IMR-90 (cell line): ENCODE data around the gene WBP1. TPM values are rescaled to one million over a fixed set of nuclear protein-coding genes. Genes with fewer than 3 reads are reported as not detected.

Experiments
- ATAC-seq: fragments of 200-7000 bp; cut with Tn5 transposase; 2 replicates; pipeline ENCODE4 v1.9.1; 2020; ENCODE audit warnings: low read depth, mild to moderate bottlenecking, moderate library complexity
- BruUV-seq: library from RNA; stranded (reverse); fragments of 400-500 nt; replicated peaks from 2 replicates; lab custom pipeline; 2021; lab: Mats Ljungman, UMichigan
- CTCF ChIA-PET: fragments of 300-600 bp; formaldehyde crosslinking; extraction: SDS; loops from one replicate; lab custom pipeline; 2021; ENCODE audit warnings: antibody characterized with exemption; lab: Yijun Ruan, JAX
- POLR2A ChIA-PET: fragments of 300-600 bp; sonication (Branson Sonifier 250); formaldehyde crosslinking; loops from one replicate; lab custom pipeline; 2022; ENCODE audit warnings: antibody characterized with exemption; ENCODE audit not compliant: unreplicated experiment; lab: Charles Lee
- DNase-seq: peaks from one replicate; pipeline ENCODE4 v3.0.0; 2013
- H2AFZ ChIP-seq: replicated peaks from 2 replicates; pipeline ENCODE3; 2013; ENCODE audit warnings: low read length, mild to moderate bottlenecking; ENCODE audit not compliant: poor library complexity
- H2AK5ac ChIP-seq: 2 replicates; pipeline ENCODE4 v1.6.1; 2013; ENCODE audit warnings: low read depth, low read length, inconsistent platforms
- H2AK9ac ChIP-seq: replicated peaks from 2 replicates; pipeline ENCODE3; 2013; ENCODE audit warnings: mild to moderate bottlenecking, low read depth, low read length, moderate library complexity; ENCODE audit not compliant: poor library complexity
- H2BK120ac ChIP-seq: 2 replicates; pipeline ENCODE4 v1.6.1; 2013; ENCODE audit warnings: low read depth, low read length, inconsistent platforms
- H2BK15ac ChIP-seq: 3 replicates; pipeline ENCODE4 v1.6.1; 2013; ENCODE audit warnings: low read depth, low read length, inconsistent platforms
- H2BK20ac ChIP-seq: 2 replicates; pipeline ENCODE4 v1.6.1; 2013; ENCODE audit warnings: low read depth, mild to moderate bottlenecking, inconsistent platforms, low read length, moderate library complexity
- H2BK5ac ChIP-seq: 2 replicates; pipeline ENCODE4 v1.6.1; 2013; ENCODE audit warnings: mild to moderate bottlenecking, low read depth, low read length, inconsistent platforms; ENCODE audit not compliant: poor library complexity, severe bottlenecking
- H3K14ac ChIP-seq: replicated peaks from 2 replicates; pipeline ENCODE4 v1.6.1; 2013; ENCODE audit warnings: low read depth, low read length, inconsistent platforms
- H3K18ac ChIP-seq: 2 replicates; pipeline ENCODE4 v1.6.1; 2013; ENCODE audit warnings: low read depth, low read length, control low read depth
- H3K23ac ChIP-seq: 2 replicates; pipeline ENCODE4 v1.6.1; 2013; ENCODE audit warnings: low read depth, low read length, inconsistent platforms
- H3K27ac ChIP-seq: 2 replicates; pipeline ENCODE4 v1.5.1; 2013; ENCODE audit warnings: mild to moderate bottlenecking, control low read depth, low read length; ENCODE audit not compliant: insufficient read depth
- H3K27me3 ChIP-seq: 2 replicates; pipeline ENCODE4 v1.6.1; 2013; ENCODE audit warnings: low read length; ENCODE audit not compliant: control insufficient read depth, insufficient read depth
- H3K36me3 ChIP-seq: 2 replicates; pipeline ENCODE4 v1.6.1; 2013; ENCODE audit warnings: low read length, mixed read lengths; ENCODE audit not compliant: control insufficient read depth, insufficient read depth
- H3K4ac ChIP-seq: 2 replicates; pipeline ENCODE4 v1.6.1; 2013; ENCODE audit warnings: low read depth, low read length, inconsistent platforms
- H3K4me1 ChIP-seq: 2 replicates; pipeline ENCODE4 v1.6.1; 2013; ENCODE audit warnings: low read length, mixed read lengths; ENCODE audit not compliant: control insufficient read depth, insufficient read depth
- H3K4me2 ChIP-seq: 2 replicates; pipeline ENCODE4 v1.6.1; 2013; ENCODE audit warnings: low read depth, mild to moderate bottlenecking, control low read depth, low read length, moderate library complexity
- H3K4me3 ChIP-seq: 2 replicates; pipeline ENCODE4 v1.5.1; 2013; ENCODE audit warnings: low read depth, mild to moderate bottlenecking, control low read depth, low read length, moderate library complexity; ENCODE audit not compliant: insufficient read depth
- H3K56ac ChIP-seq: 2 replicates; pipeline ENCODE4 v1.6.1; 2013; ENCODE audit warnings: low read length, inconsistent platforms; ENCODE audit not compliant: insufficient read depth; ENCODE audit errors: extremely low read depth
- H3K79me1 ChIP-seq, 2 experiments: 2 replicates each; pipeline ENCODE4 v1.6.1; 2013; ENCODE audit warnings: low read length in 2 of 2, inconsistent platforms in 1 of 2, low read depth in 1 of 2
- H3K9ac ChIP-seq: 2 replicates; pipeline ENCODE4 v1.6.1; 2013; ENCODE audit warnings: low read depth, low read length, control low read depth
- H3K9me1 ChIP-seq: 2 replicates; pipeline ENCODE4 v1.6.1; 2013; ENCODE audit warnings: low read length, inconsistent platforms; ENCODE audit not compliant: insufficient read depth
- H3K9me3 ChIP-seq: 2 replicates; pipeline ENCODE4 v1.6.1; 2013; ENCODE audit warnings: low read length; ENCODE audit not compliant: control insufficient read depth, insufficient read depth
- H4K20me1 ChIP-seq: 2 replicates; pipeline ENCODE4 v1.6.1; 2013; ENCODE audit warnings: low read length, inconsistent platforms; ENCODE audit not compliant: insufficient read depth
- H4K5ac ChIP-seq: 2 replicates; pipeline ENCODE4 v1.6.1; 2013; ENCODE audit warnings: mild to moderate bottlenecking, low read depth, low read length, control low read depth
- H4K8ac ChIP-seq, 2 experiments: 2 replicates each; pipeline ENCODE4 v1.6.1; 2013; ENCODE audit warnings: low read depth in 2 of 2, low read length in 2 of 2, control low read depth in 1 of 2, inconsistent platforms in 1 of 2
- H4K91ac ChIP-seq: 2 replicates; pipeline ENCODE4 v1.6.1; 2013; ENCODE audit warnings: low read depth, low read length, inconsistent platforms; ENCODE audit not compliant: insufficient read depth
- BHLHE40 ChIP-seq: fragments of 150-350 bp; IDR thresholded peaks from 2 replicates; pipeline ENCODE4 v1.6.1; 2016; ENCODE audit warnings: mild to moderate bottlenecking, low read depth, low read length
- CEBPB ChIP-seq: IDR thresholded peaks from 2 replicates; pipeline ENCODE4 v1.6.1; 2012; ENCODE audit warnings: low read depth, low read length, improper control_type of control experiment
- ELK1 ChIP-seq: fragments of 150-350 bp; IDR thresholded peaks from 2 replicates; pipeline ENCODE4 v1.6.1; 2016; ENCODE audit warnings: low read depth, mild to moderate bottlenecking, low read length, moderate library complexity, borderline replicate concordance
- FOS ChIP-seq: fragments of 150-350 bp; IDR thresholded peaks from 2 replicates; pipeline ENCODE4 v1.6.1; 2016; ENCODE audit warnings: low read depth, low read length
- MAZ ChIP-seq: IDR thresholded peaks from 2 replicates; pipeline ENCODE4 v1.6.1; 2012; ENCODE audit warnings: low read depth, mild to moderate bottlenecking, low read length, improper control_type of control experiment, moderate library complexity, borderline replicate concordance
- MXI1 ChIP-seq: IDR thresholded peaks from 2 replicates; pipeline ENCODE4 v1.6.1; 2012; ENCODE audit warnings: low read depth, mild to moderate bottlenecking, low read length, moderate library complexity, borderline replicate concordance
- NFE2L2 ChIP-seq: fragments of 150-350 bp; IDR thresholded peaks from 2 replicates; pipeline ENCODE4 v1.6.1; 2016; ENCODE audit warnings: low read depth, mild to moderate bottlenecking, low read length
- POLR2A ChIP-seq: IDR thresholded peaks from 2 replicates; pipeline ENCODE4 v1.6.1; 2012; ENCODE audit warnings: mild to moderate bottlenecking, low read depth, low read length
- RAD21 ChIP-seq: IDR thresholded peaks from 2 replicates; pipeline ENCODE4 v1.6.1; 2012; ENCODE audit warnings: low read length, improper control_type of control experiment
- SMC3 ChIP-seq: fragments of 150-350 bp; IDR thresholded peaks from 2 replicates; pipeline ENCODE4 v1.6.1; 2016; ENCODE audit warnings: low read depth, mild to moderate bottlenecking, antibody characterized with exemption, low read length, moderate library complexity
- USF2 ChIP-seq: fragments of 150-350 bp; IDR thresholded peaks from 2 replicates; pipeline ENCODE4 v1.6.1; 2017; ENCODE audit warnings: mild to moderate bottlenecking, antibody characterized with exemption, low read length, low read depth
- WGBS, 2 experiments: methylation state at CpG; one replicate each; pipeline versions ENCODE4 v1.1.5 to v1.1.7; 2013; ENCODE audit warnings: missing lambda C conversion rate in 2 of 2; ENCODE audit not compliant: insufficient read length in 1 of 2; ENCODE audit errors: extremely low coverage in 2 of 2; 5-methylcytosine and 5-hydroxymethylcytosine counted together
- dilution Hi-C: fragments of 300-500 bp; cut with HindIII; formaldehyde crosslinking; loops from one replicate; pipeline ENCODE4 v1.14.3; 2018; ENCODE audit warnings: low sequenced_read_pairs; ENCODE audit not compliant: unreplicated experiment
- in situ Hi-C: fragments of 300-500 bp; cut with MboI; formaldehyde crosslinking; loops from 3 replicates; pipeline ENCODE4 v1.14.3; 2019; ENCODE audit warnings: low sequenced_read_pairs, inconsistent platforms, mixed read lengths
- intact Hi-C: fragments of 100-400 bp; cut with micrococcal nuclease; formaldehyde crosslinking; loops from 2 replicates; pipeline ENCODE4 v1.10.0; 2022
- polyA plus RNA-seq, 3 experiments: library from polyadenylated mRNA; depleted of rRNA; stranded (reverse); fragments of >200 nt; gene quantifications; 2 replicates each; pipeline ENCODE4 v1.2.3, GENCODE V29; 2012; ENCODE audit warnings: low replicate concordance in 1 of 3
- total RNA-seq: library from RNA; depleted of rRNA; stranded (reverse); fragments of >200 nt; gene quantifications from 2 replicates; pipeline ENCODE4 v1.2.3, GENCODE V29; 2012

WBP1 gene
- total and polyA plus RNA-seq, 2 of the 4 experiments (the other 2 are of a cell fraction): 22.9 to 78.5 TPM

GRCh38 chr2:74454654-74455511 lies 3.4 kb upstream of the WBP1 start, which contains the start of gene INO80B:
TSS of gene INO80B (plus strand) at chr2:74455087. CDS start at chr2:74455117, 30 bp downstream.
- peak within 1 kb of the TSS; percentile 66 for H3K4me2 ChIP-seq
- 0 out of 2 replicates have a peak, but pooled peaks cover 3% of the 10 kb centered on the region for H3K9me1 ChIP-seq
- H3K4me1 ChIP-seq: peaks cover 10% of the 10 kb centered on the region
- H4K91ac ChIP-seq: peak within 1 kb of the TSS; percentile 5; the same call in 1 of the 2 replicates
- peak within 1 kb of the TSS; percentile 61 for H3K4me3 ChIP-seq
- peak within 1 kb of the TSS; percentile 16 for H2BK5ac ChIP-seq
- TF ChIP-seq CEBPB: peak; percentile 37; the same call in 1 of the 2 replicates
- no peak for TF ChIP-seq SMC3
- TF ChIP-seq MXI1: peak; percentile 92
- TF ChIP-seq FOS: peak; percentile 7; the same call in 1 of the 2 replicates
- peak; percentile 84 for TF ChIP-seq MAZ
- no peak; the same call in 1 of the 2 replicates for TF ChIP-seq NFE2L2
- peak; percentile 1; the same call in 1 of the 2 replicates for TF ChIP-seq RAD21
- peak; percentile 38 for TF ChIP-seq USF2
- TF ChIP-seq BHLHE40: peak; percentile 23; the same call in 1 of the 2 replicates
- TF ChIP-seq POLR2A: no peak
- no peak for TF ChIP-seq ELK1
- H3K9me3 ChIP-seq: no peaks in the 10 kb centered on the region
- H3K18ac ChIP-seq: no peak within 1 kb of the TSS
- DNase-seq (peak; percentile 99), ATAC-seq (peak; percentile 74)
- H3K79me1 ChIP-seq: peaks cover 15 to 30% of the 10 kb centered on the region in 2 experiments
- H2AK5ac ChIP-seq: peak within 1 kb of the TSS; percentile 5; the same call in 1 of the 2 replicates
- BruUV-seq: no TSS peak
- in situ Hi-C loops: no loop called here
- H4K8ac ChIP-seq: peak within 1 kb of the TSS in 1 of 2 experiments; percentile 87; a peak in 2 of 4 replicates
- intact Hi-C loops: loop anchor here (1.0 kb wide), 2 partner anchors 15 to 28 kb away; partner anchors contain the start of gene TTC31
- no peaks in the 10 kb centered on the region for H4K20me1 ChIP-seq
- H3K14ac ChIP-seq: peak within 1 kb of the TSS; percentile 61; the same call in 1 of the 2 replicates
- H2AFZ ChIP-seq: peak within 1 kb of the TSS; percentile 90
- peak within 1 kb of the TSS; percentile 65 for H2AK9ac ChIP-seq
- dilution Hi-C loops: no loop called here
- H2BK120ac ChIP-seq: no peak within 1 kb of the TSS
- no peaks in the 10 kb centered on the region for H3K36me3 ChIP-seq
- peak within 1 kb of the TSS; percentile 55 for H3K9ac ChIP-seq
- POLR2A ChIA-PET: interaction anchor here (1.3 kb wide), 1 partner anchor 15 kb away, joined by 4 read pairs; no protein-coding TSS in a partner anchor
- CTCF ChIA-PET: no interaction called here
- H3K23ac ChIP-seq: peak within 1 kb of the TSS; percentile 48; the same call in 1 of the 2 replicates
- H3K56ac ChIP-seq: peak within 1 kb of the TSS; percentile 13; the same call in 1 of the 2 replicates
- WGBS, 2 experiments: 0% methylated on average over 15 of the region's 40 CpGs; no CpG with 5 or more reads in 1 of the 2 experiments
- H3K27me3 ChIP-seq: no peaks in the 10 kb centered on the region
- 0 out of 2 replicates have a peak within 1 kb of the TSS, but pooled peaks have one; percentile 10 for H4K5ac ChIP-seq
- H3K27ac ChIP-seq: peak within 1 kb of the TSS; percentile 21
- H2BK20ac ChIP-seq: no peak within 1 kb of the TSS
- no peak within 1 kb of the TSS for H2BK15ac ChIP-seq
- H3K4ac ChIP-seq: peak within 1 kb of the TSS; percentile 62
